ENCODE measurements around the gene MID1IP1. TPM values are rescaled to one million over a fixed set of nuclear protein-coding genes. Genes with fewer than 3 reads are reported as not detected.

Gene MID1IP1
- total RNA-seq, 1 experiment from 2014 or later = 100 TPM

- H3K18ac ChIP-seq (ENCODE audit: insufficient read length, low read depth, low read length) = no peak overlapping the region
- TF ChIP-seq CTCF (conservative IDR thresholded peaks at IDR 0.05) = no peak; the same call in 2 of the 3 replicates
- Mint-ChIP-seq H3K36me3 (ENCODE audit: insufficient read depth in 1 of 3, low read depth in 3 of 3) (peaks cover 16 to 26% (median 20%) of the 10 kb centered on the region in 3 experiments), H3K27me3 (ENCODE audit: low read depth) (no peaks in the 10 kb centered on the region; the same call in none of the 2 replicates), H3K27ac (no peak overlapping the region), H3K9me3 (peaks cover 50 to 68% of the 10 kb centered on the region in 2 experiments), H3K4me3 (peak overlapping the region in 1 of 2 experiments; percentile 1; a peak in 1 of 5 replicates), H3K4me1 (peaks cover 6% of the 10 kb centered on the region in 2 experiments)
- no peak overlapping the region for H3K14ac ChIP-seq (ENCODE audit: insufficient read depth, low read length)
- H4K5ac ChIP-seq (ENCODE audit: insufficient read length, low read depth, low read length) = no peak overlapping the region
- no peak overlapping the region for H2BK120ac ChIP-seq (ENCODE audit: low read depth, low read length, poor library complexity, severe bottlenecking)
- H2BK20ac ChIP-seq (ENCODE audit: low read depth, low read length, poor library complexity, severe bottlenecking) = no peak overlapping the region
- no peak overlapping the region for H4K8ac ChIP-seq (replicated peaks; ENCODE audit: insufficient read length, low read depth, low read length)
- peaks cover 4% of the 10 kb centered on the region for H3K23me2 ChIP-seq (ENCODE audit: insufficient read length, low read depth, low read length, poor library complexity, severe bottlenecking)
- H2BK5ac ChIP-seq (ENCODE audit: insufficient read length, low read length) = no peak overlapping the region
- no peak overlapping the region for H3K4me2 ChIP-seq (ENCODE audit: insufficient read depth, insufficient read length, low read length)
- no peak overlapping the region for H3K27ac ChIP-seq (ENCODE audit: insufficient read length, low read depth, low read length)
- no peak overlapping the region for H3K23ac ChIP-seq (ENCODE audit: insufficient read length, low read depth, low read length)
- no peaks in the 10 kb centered on the region for H3K27me3 ChIP-seq (ENCODE audit: insufficient read depth, low read length)
- no peak overlapping the region for H3K4ac ChIP-seq (ENCODE audit: low read depth, low read length)
- no peak overlapping the region for H4K91ac ChIP-seq (ENCODE audit: insufficient read length, low read depth, low read length)
- DNase-seq = no peak
- H3T11ph ChIP-seq (ENCODE audit: low read length) = no peak overlapping the region
- H3K79me2 ChIP-seq (ENCODE audit: insufficient read depth, low read length) = peaks cover 5% of the 10 kb centered on the region; the same call in 1 of the 2 replicates
- no peaks in the 10 kb centered on the region for H3K79me1 ChIP-seq (ENCODE audit: insufficient read depth, low read depth, low read length, poor library complexity, severe bottlenecking)
- H2AK5ac ChIP-seq (ENCODE audit: insufficient read length, low read length) = no peak overlapping the region
- no peak overlapping the region for H3K9ac ChIP-seq (ENCODE audit: extremely low read depth, insufficient read length, low read length)
- no peak overlapping the region for H2BK15ac ChIP-seq (ENCODE audit: low read depth, low read length)
- no peaks in the 10 kb centered on the region for H4K20me1 ChIP-seq (ENCODE audit: control insufficient read depth, insufficient read depth, insufficient read length)
- no peaks in the 10 kb centered on the region for H3K9me3 ChIP-seq (ENCODE audit: control insufficient read depth, low read depth, low read length)
- no peak overlapping the region for H2BK12ac ChIP-seq (ENCODE audit: insufficient read length, low read depth, low read length)
- no peak overlapping the region for H2AFZ ChIP-seq (ENCODE audit: low read length)
- WGBS (ENCODE audit: extremely low coverage, insufficient read length, low lambda C conversion rate) = no CpG with 5 or more reads among the region's 5 CpGs
- H3K56ac ChIP-seq (ENCODE audit: insufficient read length, low read depth, low read length) = no peak overlapping the region
- H3K4me1 ChIP-seq (ENCODE audit: insufficient read depth, low read length) = no peaks in the 10 kb centered on the region; the same call in 1 of the 2 replicates
These were observed 1.2 kb upstream of the MID1IP1 start for GRCh38 chrX:38799995-38800580.
